Esophagus muscularis mucosa (tissue), 4 donors: ENCODE data around the gene SLC35G3. TPM values are rescaled to one million over a fixed set of nuclear protein-coding genes. Genes with fewer than 3 reads are reported as not detected.

Experiments used
- DNase-seq: peaks from one replicate; pipeline ENCODE4 v3.0.0-alpha.2; 2017; ENCODE audit errors: extremely low spot score
- H3K27ac ChIP-seq, 4 donors: fragments of 200-600 bp; sonication (generic); replicated peaks in 1 of 4; 1 replicate in 3 of 4; 2 replicates in 1 of 4; pipeline ENCODE4 v1.5.1; 2016 to 2019; ENCODE audit warnings: mild to moderate bottlenecking in 1 of 4
- H3K27me3 ChIP-seq, 4 donors: fragments of 200-600 bp; sonication (generic); one replicate each; pipeline versions ENCODE4 v1.5.1 to v1.6.0; 2016 to 2019
- H3K36me3 ChIP-seq, 4 donors: fragments of 200-600 bp; sonication (generic); one replicate each; pipeline ENCODE4 v1.5.1; 2016 to 2019
- H3K4me1 ChIP-seq, 4 donors: fragments of 200-600 bp; sonication (generic); one replicate each; pipeline ENCODE4 v1.5.1; 2016 to 2019
- H3K4me3 ChIP-seq, 4 donors: fragments of 200-600 bp; sonication (generic); 1 replicate in 2 of 4; 2 replicates in 2 of 4; pipeline ENCODE4 v1.5.1; 2016 to 2019; ENCODE audit warnings: mild to moderate bottlenecking in 4 of 4, moderate library complexity in 1 of 4
- H3K9me3 ChIP-seq, 4 donors: fragments of 200-600 bp; sonication (generic); 1 replicate in 3 of 4; 2 replicates in 1 of 4; pipeline ENCODE4 v1.5.1; 2016 to 2019
- EP300 ChIP-seq: sonication (generic); formaldehyde crosslinking; IDR thresholded peaks from one replicate; pipeline ENCODE4 v1.6.1; 2017; ENCODE audit warnings: antibody characterized with exemption
- POLR2A ChIP-seq: fragments of 450-650 bp; IDR thresholded peaks from one replicate; pipeline ENCODE4 v1.6.1; 2017; ENCODE audit warnings: antibody characterized with exemption, moderate library complexity, mild to moderate bottlenecking, low read depth
- POLR2AphosphoS5 ChIP-seq, 2 donors: sonication (generic); formaldehyde crosslinking; IDR thresholded peaks; one replicate each; pipeline ENCODE4 v1.6.1; 2017; ENCODE audit warnings: antibody characterized with exemption in 2 of 2
- WGBS: methylation state at CpG from one replicate; pipeline ENCODE4 v1.1.5; 2018; 5-methylcytosine and 5-hydroxymethylcytosine counted together
- intact Hi-C: fragments of 100-400 bp; cut with DNase I; formaldehyde crosslinking; loops from one replicate; pipeline ENCODE4 v1.15.1; 2023
- total RNA-seq, 4 donors: library from RNA; depleted of rRNA; stranded (reverse); fragments of >200 nt; gene quantifications; one replicate each; pipeline versions ENCODE4 v1.1.0 to v1.2.1, GENCODE V29; 2016
- TF ChIP-seq, protein P1 (sequence below), 3 experiments: fragments of 200-600 bp in 2 of 3; fragments of 450-650 bp in 1 of 3; sonication (generic) in 2 of 3; IDR thresholded peaks; one replicate each; pipeline ENCODE4 v1.5.1; 2017 to 2019; ENCODE audit warnings: antibody characterized with exemption in 3 of 3, mild to moderate bottlenecking in 2 of 3, moderate library complexity in 1 of 3

Gene SLC35G3
- total RNA-seq, 4 donors from 2014 or later = not detected

DNA sequence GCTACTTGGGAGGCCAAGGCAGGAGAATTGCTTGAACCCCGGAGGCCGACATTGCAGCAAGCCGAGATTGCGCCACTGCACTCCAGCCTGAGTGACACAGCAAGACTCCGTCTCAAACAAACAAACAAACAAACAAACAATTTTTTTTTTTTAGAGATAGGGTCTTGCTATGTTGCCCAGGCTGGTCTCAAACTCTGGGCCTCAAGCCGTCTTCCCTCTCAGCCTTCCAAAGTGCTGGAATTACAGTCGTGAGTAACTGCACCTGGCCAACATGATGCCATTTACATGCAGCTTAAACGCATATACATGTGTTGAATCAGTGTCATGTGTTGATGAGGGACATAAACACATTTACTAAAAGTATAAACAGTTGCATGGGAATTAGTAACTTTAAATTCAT lies 46.7 kb upstream of the SLC35G3 start:
- no peak overlapping the region for H3K4me3 ChIP-seq
- H3K27ac ChIP-seq = no peak overlapping the region
- TF ChIP-seq EP300 = no peak
- no peak for TF ChIP-seq POLR2A
- TF ChIP-seq POLR2AphosphoS5 (IDR thresholded peaks at IDR 0.05) = no peak
- TF ChIP-seq, protein P1, sequence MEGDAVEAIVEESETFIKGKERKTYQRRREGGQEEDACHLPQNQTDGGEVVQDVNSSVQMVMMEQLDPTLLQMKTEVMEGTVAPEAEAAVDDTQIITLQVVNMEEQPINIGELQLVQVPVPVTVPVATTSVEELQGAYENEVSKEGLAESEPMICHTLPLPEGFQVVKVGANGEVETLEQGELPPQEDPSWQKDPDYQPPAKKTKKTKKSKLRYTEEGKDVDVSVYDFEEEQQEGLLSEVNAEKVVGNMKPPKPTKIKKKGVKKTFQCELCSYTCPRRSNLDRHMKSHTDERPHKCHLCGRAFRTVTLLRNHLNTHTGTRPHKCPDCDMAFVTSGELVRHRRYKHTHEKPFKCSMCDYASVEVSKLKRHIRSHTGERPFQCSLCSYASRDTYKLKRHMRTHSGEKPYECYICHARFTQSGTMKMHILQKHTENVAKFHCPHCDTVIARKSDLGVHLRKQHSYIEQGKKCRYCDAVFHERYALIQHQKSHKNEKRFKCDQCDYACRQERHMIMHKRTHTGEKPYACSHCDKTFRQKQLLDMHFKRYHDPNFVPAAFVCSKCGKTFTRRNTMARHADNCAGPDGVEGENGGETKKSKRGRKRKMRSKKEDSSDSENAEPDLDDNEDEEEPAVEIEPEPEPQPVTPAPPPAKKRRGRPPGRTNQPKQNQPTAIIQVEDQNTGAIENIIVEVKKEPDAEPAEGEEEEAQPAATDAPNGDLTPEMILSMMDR (IDR thresholded peaks at IDR 0.05) = no peak
- H3K4me1 ChIP-seq = peaks cover 18 to 38% (median 36%) of the 10 kb centered on the region in 4 donors
- DNase-seq = no peak
- no peaks in the 10 kb centered on the region for H3K9me3 ChIP-seq
- intact Hi-C loops = loop anchor here (5.0 to 10.0 kb wide), 4 partner anchors 71 to 266 kb away; partner anchors contain the start of genes NLE1 and SLFN12
- WGBS = 93% methylated on average over 8 of the region's 8 CpGs
- no peaks in the 10 kb centered on the region for H3K36me3 ChIP-seq
- H3K27me3 ChIP-seq = no peaks in the 10 kb centered on the region

DNA sequence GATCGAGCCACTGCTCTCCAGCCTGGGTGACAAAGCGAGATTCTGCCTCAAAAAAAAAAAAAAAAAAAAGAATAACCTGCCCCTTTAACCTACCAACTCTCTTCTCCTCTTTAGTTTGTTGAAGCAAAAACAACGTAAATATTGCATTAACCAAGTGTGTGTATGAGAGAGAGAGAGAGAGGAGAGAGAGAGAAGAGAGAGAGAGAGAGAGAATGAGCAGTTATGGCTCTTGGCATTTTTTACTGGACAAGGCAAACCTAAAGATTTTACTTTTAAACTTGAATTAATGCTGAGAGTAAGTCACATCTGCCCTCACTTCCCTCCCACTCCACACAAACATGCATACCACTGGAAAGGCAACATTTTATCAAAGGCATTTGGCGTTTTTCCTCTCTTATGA lies 45.6 kb upstream of the SLC35G3 start:
- no peaks in the 10 kb centered on the region for H3K27me3 ChIP-seq
- TF ChIP-seq POLR2AphosphoS5 (IDR thresholded peaks at IDR 0.05) (no peak), EP300 (no peak), POLR2A (no peak)
- TF ChIP-seq, protein P1 (IDR thresholded peaks at IDR 0.05) = no peak
- no peak overlapping the region for H3K27ac ChIP-seq
- H3K36me3 ChIP-seq = no peaks in the 10 kb centered on the region
- no peaks in the 10 kb centered on the region for H3K9me3 ChIP-seq
- H3K4me1 ChIP-seq = peaks cover 12 to 27% (median 26%) of the 10 kb centered on the region in 4 donors
- intact Hi-C loops = loop anchor here (5.0 to 10.0 kb wide), 4 partner anchors 72 to 265 kb away; partner anchors contain the start of genes NLE1 and SLFN12
- no peak for DNase-seq
- 87% methylated on average over 4 of the region's 4 CpGs for WGBS
- no peak overlapping the region for H3K4me3 ChIP-seq

DNA sequence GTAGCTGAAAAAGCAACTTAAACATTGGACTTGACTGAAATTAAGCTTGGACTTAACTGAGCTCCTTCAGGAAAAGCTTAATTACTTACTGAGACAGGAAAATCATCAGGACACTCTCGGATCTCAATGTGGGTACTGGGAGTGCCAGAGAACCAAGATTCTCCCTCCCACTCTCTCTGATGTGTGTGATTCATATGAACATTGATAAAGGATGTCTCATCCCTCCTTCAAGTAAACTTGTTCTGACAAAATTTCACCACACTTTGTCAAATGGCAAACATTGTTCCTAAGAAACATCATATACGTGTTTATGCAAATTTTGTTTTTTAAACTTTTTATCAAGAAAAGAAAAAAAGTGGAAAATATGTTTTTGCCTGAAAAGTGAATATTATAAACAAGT lies 44.6 kb upstream of the SLC35G3 start:
- no peak overlapping the region for H3K4me3 ChIP-seq
- H3K27me3 ChIP-seq = peaks cover 0 to under 1% (median 0%) of the 10 kb centered on the region in 4 donors
- H3K9me3 ChIP-seq = no peaks in the 10 kb centered on the region
- H3K27ac ChIP-seq = no peak overlapping the region
- intact Hi-C loops = no loop called here
- no peak for DNase-seq
- WGBS = 76% methylated on average over 2 of the region's 2 CpGs
- TF ChIP-seq POLR2A = no peak
- H3K36me3 ChIP-seq = no peaks in the 10 kb centered on the region
- H3K4me1 ChIP-seq = peaks cover 8 to 17% (median 16%) of the 10 kb centered on the region in 4 donors

DNA sequence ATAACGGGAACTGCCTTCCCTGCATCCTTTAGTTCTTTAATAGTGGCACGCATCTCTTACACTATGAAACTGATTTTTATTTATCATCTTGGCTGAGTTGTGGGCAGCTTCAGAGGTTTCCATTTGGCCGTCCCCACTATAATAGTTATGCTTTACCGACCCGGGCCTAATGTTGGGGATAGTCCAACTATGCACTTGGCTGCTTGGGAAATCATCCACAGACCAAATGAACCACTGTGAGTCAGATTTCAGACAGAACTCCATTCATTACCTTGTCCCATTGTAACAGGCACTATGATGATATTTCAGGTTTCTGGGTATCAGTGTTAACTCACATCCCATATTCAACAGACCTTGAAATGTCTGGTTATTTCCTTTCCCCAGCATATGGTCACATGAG lies 42.6 kb upstream of the SLC35G3 start:
- peaks cover 0 to 7% (median 0%) of the 10 kb centered on the region in 4 donors for H3K27me3 ChIP-seq
- H3K36me3 ChIP-seq = no peaks in the 10 kb centered on the region
- H3K27ac ChIP-seq = no peak overlapping the region
- no peak overlapping the region for H3K4me3 ChIP-seq
- peaks cover 6% of the 10 kb centered on the region in 4 donors for H3K4me1 ChIP-seq
- H3K9me3 ChIP-seq = no peaks in the 10 kb centered on the region
- WGBS = 66% methylated on average over 5 of the region's 5 CpGs
- no peak for DNase-seq
- intact Hi-C loops = no loop called here
- TF ChIP-seq POLR2AphosphoS5 (IDR thresholded peaks at IDR 0.05) (no peak), EP300 (no peak), POLR2A (no peak)
- TF ChIP-seq, protein P1 (IDR thresholded peaks at IDR 0.05) = no peak

DNA sequence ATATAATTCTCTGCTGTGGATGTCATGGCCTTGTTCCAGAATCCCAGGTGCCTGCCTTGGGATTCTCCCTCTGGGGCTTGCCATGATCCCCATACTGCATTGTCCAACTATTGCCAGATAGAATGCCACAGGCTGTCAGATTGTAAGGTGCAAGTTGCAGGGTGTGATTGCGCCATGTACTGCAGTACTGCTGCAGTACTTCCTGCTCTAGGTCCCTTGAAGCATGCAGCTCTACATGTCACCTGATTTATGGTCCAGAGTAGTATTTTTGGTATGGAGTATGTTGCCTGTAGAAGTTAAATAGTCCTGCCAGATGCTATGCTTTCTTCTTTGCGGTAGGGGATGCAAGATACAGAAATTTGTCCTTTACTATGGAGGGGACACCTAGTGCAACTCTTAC lies 41.7 kb upstream of the SLC35G3 start:
- no peak overlapping the region for H3K27ac ChIP-seq
- H3K36me3 ChIP-seq = no peaks in the 10 kb centered on the region
- H3K27me3 ChIP-seq = peaks cover 0 to 7% (median 0%) of the 10 kb centered on the region in 4 donors
- 57% methylated on average over 1 of the region's 2 CpGs for WGBS
- TF ChIP-seq EP300 = no peak
- TF ChIP-seq, protein P1 (IDR thresholded peaks at IDR 0.05) = no peak
- TF ChIP-seq POLR2AphosphoS5 (IDR thresholded peaks at IDR 0.05) = no peak
- no peak for TF ChIP-seq POLR2A
- H3K4me3 ChIP-seq = no peak overlapping the region
- intact Hi-C loops = no loop called here
- DNase-seq = no peak
- no peaks in the 10 kb centered on the region for H3K9me3 ChIP-seq
- no peaks in the 10 kb centered on the region for H3K4me1 ChIP-seq
